SU-DHL-6 (cell line): ENCODE results near the gene UQCRHL.

Experiments
- H2AFZ ChIP-seq: fragments of 200-600 bp; sonication (generic); 2 replicates; pipeline ENCODE4 v1.6.1; 2014; ENCODE audit warnings: low read depth, mild to moderate bottlenecking, moderate library complexity, mixed read lengths, antibody characterized with exemption, low read length; ENCODE audit not compliant: severe bottlenecking
- H3F3A ChIP-seq: fragments of 200-600 bp; shearing (Covaris generic); 2 replicates; pipeline ENCODE4 v1.6.0; 2016; ENCODE audit warnings: antibody characterized with exemption, mild to moderate bottlenecking; ENCODE audit not compliant: insufficient read depth
- H3K27ac ChIP-seq: fragments of 200-600 bp; sonication (generic); 2 replicates; pipeline ENCODE4 v1.5.1; 2016; ENCODE audit warnings: low read depth, mild to moderate bottlenecking, low read length, moderate library complexity, mixed read lengths
- H3K27me3 ChIP-seq: fragments of 200-600 bp; sonication (generic), shearing (Covaris generic); 2 replicates; pipeline ENCODE4 v1.6.0; 2014; ENCODE audit warnings: mild to moderate bottlenecking, low read length
- H3K36me3 ChIP-seq: fragments of 200-600 bp; sonication (generic); 2 replicates; pipeline ENCODE4 v1.6.1; 2014; ENCODE audit warnings: mild to moderate bottlenecking, low read length, mixed read lengths
- H3K4me2 ChIP-seq: fragments of 300-600, 200-600 bp; shearing (Covaris generic), sonication (generic); 2 replicates; pipeline ENCODE4 v1.6.0; 2014; ENCODE audit warnings: low read length, low read depth, mild to moderate bottlenecking; ENCODE audit not compliant: poor library complexity, severe bottlenecking
- H3K4me3 ChIP-seq: fragments of 200-600 bp; sonication (generic); 2 replicates; pipeline ENCODE4 v1.5.1; 2014; ENCODE audit warnings: antibody characterized with exemption, low read length, mild to moderate bottlenecking, mixed read lengths; ENCODE audit not compliant: insufficient read depth, poor library complexity, severe bottlenecking
- H3K79me2 ChIP-seq: fragments of 200-600 bp; sonication (generic); 2 replicates; pipeline ENCODE4 v1.6.1; 2014; ENCODE audit warnings: mild to moderate bottlenecking, low read length, moderate library complexity; ENCODE audit not compliant: insufficient read depth
- H3K9ac ChIP-seq: fragments of 200-600 bp; sonication (generic); 2 replicates; pipeline ENCODE4 v1.7.0; 2014; ENCODE audit warnings: mild to moderate bottlenecking, low read length
- H3K9me2 ChIP-seq: fragments of 200-600 bp; sonication (generic); replicated peaks from 2 replicates; pipeline ENCODE4 v1.6.1; 2014; ENCODE audit warnings: low read length; ENCODE audit not compliant: insufficient read depth
- H3K9me3 ChIP-seq: fragments of 200-600 bp; sonication (generic); 2 replicates; pipeline ENCODE4 v1.6.1; 2014; ENCODE audit warnings: low read length, mixed read lengths; ENCODE audit not compliant: insufficient read depth
- H4K20me1 ChIP-seq: fragments of 200-600 bp; sonication (generic); 2 replicates; pipeline ENCODE4 v1.6.1; 2014; ENCODE audit warnings: low read depth, mild to moderate bottlenecking, antibody characterized with exemption, low read length, moderate library complexity, mixed read lengths
- CTCF ChIP-seq: fragments of 200-600 bp; sonication (generic); IDR thresholded peaks from one replicate; pipeline ENCODE4 v1.5.1; 2017; ENCODE audit warnings: antibody characterized with exemption, mild to moderate bottlenecking, low read length, moderate library complexity; ENCODE audit not compliant: insufficient read depth, poor library complexity, severe bottlenecking
- EZH2phosphoT487 ChIP-seq: fragments of 200-600 bp; sonication (generic), shearing (Covaris generic); conservative IDR thresholded peaks from 2 replicates; pipeline ENCODE4 v1.6.1; 2018; ENCODE audit warnings: mild to moderate bottlenecking, antibody characterized with exemption, low read length, moderate library complexity, mixed read lengths

UQCRHL gene

DNA sequence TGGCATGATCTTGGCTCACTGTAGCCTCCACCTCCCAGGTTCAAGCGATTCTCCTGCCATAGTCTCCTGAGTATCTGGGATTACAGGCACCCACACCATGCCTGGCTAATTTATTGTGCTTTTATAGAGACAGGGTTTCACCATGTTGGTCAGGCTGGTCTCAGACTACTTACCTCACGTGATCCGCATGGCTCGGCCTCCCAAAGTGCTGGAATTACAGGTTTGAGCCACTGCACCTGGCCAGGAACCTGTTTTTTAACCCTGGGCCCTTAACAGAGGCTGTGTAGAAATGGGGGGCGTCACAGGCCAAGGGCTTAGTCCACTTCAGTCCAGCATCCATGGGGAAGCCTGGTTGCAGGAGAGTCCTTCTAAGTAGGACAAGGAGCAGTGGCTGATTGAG, 39.5 kb downstream of the UQCRHL start:
- Histone ChIP-seq H3K4me2 (no peak overlapping the region), H3K27ac (no peak overlapping the region), H3K27me3 (no peaks in the 10 kb centered on the region), H4K20me1 (no peaks in the 10 kb centered on the region), H3K9ac (no peak overlapping the region), H3K4me3 (no peak overlapping the region), H3K9me3 (no peaks in the 10 kb centered on the region), H3K36me3 (no peaks in the 10 kb centered on the region), H2AFZ (no peak overlapping the region), H3K9me2 (no peaks in the 10 kb centered on the region), H3F3A (no peaks in the 10 kb centered on the region), H3K79me2 (no peaks in the 10 kb centered on the region)
- TF ChIP-seq EZH2phosphoT487 (no peak), CTCF (no peak)

DNA sequence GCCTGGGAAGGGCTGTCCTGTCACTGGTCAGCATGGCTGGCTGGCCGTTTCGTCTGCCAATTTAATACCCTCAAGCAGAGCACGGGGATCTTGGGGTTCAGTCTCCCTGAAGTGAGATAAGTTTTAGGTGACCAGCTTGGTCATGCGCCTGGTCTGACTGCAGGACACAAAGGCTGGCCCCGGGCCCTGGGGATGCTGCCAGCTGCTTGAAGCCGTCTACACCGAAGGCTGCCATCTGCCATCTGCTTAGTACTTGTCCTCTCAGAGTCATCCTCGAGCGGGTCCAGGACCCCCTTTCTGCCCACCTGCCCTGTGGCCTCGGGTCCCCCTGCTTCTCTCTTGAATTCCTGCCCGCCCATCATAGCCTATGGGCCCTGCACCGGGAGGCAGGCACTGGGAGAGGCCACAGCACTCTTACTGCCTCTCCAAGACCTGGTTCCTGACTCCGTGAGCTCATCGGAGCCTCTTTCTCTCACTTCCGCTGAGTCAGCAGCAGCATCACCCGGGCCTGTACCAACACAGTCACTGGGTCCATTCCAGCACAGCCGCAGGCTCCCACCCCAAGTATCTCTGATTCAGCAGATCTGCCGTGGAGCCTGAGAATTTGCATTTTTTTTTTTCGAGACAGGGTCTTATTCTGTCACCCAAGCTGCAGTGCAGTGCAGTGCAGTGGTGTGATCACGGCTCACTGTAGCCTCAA, 41.8 kb downstream of the UQCRHL start:
- TF ChIP-seq CTCF (no peak), EZH2phosphoT487 (no peak)
- H3K27me3 ChIP-seq: no peaks in the 10 kb centered on the region
- H3F3A ChIP-seq: no peaks in the 10 kb centered on the region
- no peak overlapping the region for H2AFZ ChIP-seq
- H3K4me2 ChIP-seq: no peak overlapping the region
- H3K36me3 ChIP-seq: no peaks in the 10 kb centered on the region
- no peaks in the 10 kb centered on the region for H3K79me2 ChIP-seq
- H3K4me3 ChIP-seq: no peak overlapping the region
- no peaks in the 10 kb centered on the region for H3K9me2 ChIP-seq
- no peaks in the 10 kb centered on the region for H3K9me3 ChIP-seq
- H4K20me1 ChIP-seq: no peaks in the 10 kb centered on the region
- no peak overlapping the region for H3K27ac ChIP-seq
- H3K9ac ChIP-seq: no peak overlapping the region

- H2AFZ ChIP-seq: no peak overlapping the region
- H3K27me3 ChIP-seq: no peaks in the 10 kb centered on the region
- H4K20me1 ChIP-seq: no peaks in the 10 kb centered on the region
- no peaks in the 10 kb centered on the region for H3K36me3 ChIP-seq
- no peaks in the 10 kb centered on the region for H3F3A ChIP-seq
- TF ChIP-seq CTCF: no peak
- no peak for TF ChIP-seq EZH2phosphoT487
- H3K9me3 ChIP-seq: no peaks in the 10 kb centered on the region
- no peak overlapping the region for H3K4me2 ChIP-seq
- H3K79me2 ChIP-seq: no peaks in the 10 kb centered on the region
- H3K4me3 ChIP-seq: no peak overlapping the region
- H3K27ac ChIP-seq: no peak overlapping the region
- H3K9me2 ChIP-seq: no peaks in the 10 kb centered on the region
- no peak overlapping the region for H3K9ac ChIP-seq
Measured at GRCh38 chr1:15764890-15765289, 42.6 kb downstream of the UQCRHL start.
